IgD-negative memory B cell (primary cell): ENCODE results near the gene SLC2A14. TPM values are rescaled to one million over a fixed set of nuclear protein-coding genes. Genes with fewer than 3 reads are reported as not detected.
A peak's percentile ranks its signal among the peaks of the same experiment; 100 is the strongest.
"Not testable (repeated sequence)": the region's sequence is repeated elsewhere in the genome, so short reads cannot be mapped to it uniquely, and the experiment has no call there.

ENCODE experiments used
- H3K27ac Mint-ChIP-seq, 3 donors: one replicate each; pipeline ENCODE4 v1.8.0; 2020 to 2022; ENCODE audit warnings: mild to moderate bottlenecking in 3 of 3, mixed read lengths in 3 of 3, moderate library complexity in 1 of 3
- H3K27me3 Mint-ChIP-seq: one replicate; pipeline ENCODE4 v1.8.0; 2021; ENCODE audit warnings: mixed read lengths
- H3K36me3 Mint-ChIP-seq: one replicate; pipeline ENCODE4 v1.8.0; 2020; ENCODE audit warnings: mild to moderate bottlenecking, mixed read lengths
- H3K4me1 Mint-ChIP-seq, 3 donors: one replicate each; pipeline ENCODE4 v1.8.0; 2020 to 2022; ENCODE audit warnings: mixed read lengths in 3 of 3, mild to moderate bottlenecking in 1 of 3
- H3K4me3 Mint-ChIP-seq, 4 donors: one replicate each; pipeline ENCODE4 v1.8.0; 2020 to 2022; ENCODE audit warnings: mild to moderate bottlenecking in 4 of 4, mixed read lengths in 4 of 4, moderate library complexity in 3 of 4
- H3K9me3 Mint-ChIP-seq, 3 donors: one replicate each; pipeline ENCODE4 v1.8.0; 2020 to 2021; ENCODE audit warnings: mixed read lengths in 3 of 3, mild to moderate bottlenecking in 1 of 3
- polyA plus RNA-seq: library from polyadenylated mRNA; unstranded; fragments of 300-500 nt; fragmentation: Illumina TruSeq; gene quantifications from one replicate; pipeline ENCODE4 v1.2.3, GENCODE V29; 2021

Gene SLC2A14
- polyA plus RNA-seq = not detected

- Mint-ChIP-seq H3K4me3 (peak within 1 kb of the TSS in 1 of 4 donors; percentile 71), H3K36me3 (no peaks in the 10 kb centered on the region), H3K9me3 (no peaks in the 10 kb centered on the region), H3K4me1 (no peaks in the 10 kb centered on the region), H3K27ac (peak within 1 kb of the TSS in 1 of 3 donors; percentile 74), H3K27me3 (peaks cover 22% of the 10 kb centered on the region)
These were observed at the start of gene SLC2A14 for GRCh38 chr12:7872566-7873319. TSS of gene SLC2A14 (minus strand) at chr12:7872915. CDS start at chr12:7869880, 3,035 bp downstream.

GRCh38 chr12:7921181-7921580 is 48.5 kb upstream of the SLC2A14 start:
- peak overlapping the region in 1 of 3 donors; percentile 64 for H3K27ac Mint-ChIP-seq
- not testable (repeated sequence) for H3K4me1 Mint-ChIP-seq, H3K27me3 Mint-ChIP-seq, H3K4me3 Mint-ChIP-seq, H3K9me3 Mint-ChIP-seq
- H3K36me3 Mint-ChIP-seq = peaks cover 12% of the 10 kb centered on the region

GRCh38 chr12:7918268-7918590 is 45.5 kb upstream of the SLC2A14 start:
- H3K36me3 Mint-ChIP-seq = peaks cover 10% of the 10 kb centered on the region
- H3K4me1 Mint-ChIP-seq, H3K4me3 Mint-ChIP-seq, H3K27ac Mint-ChIP-seq, H3K27me3 Mint-ChIP-seq, H3K9me3 Mint-ChIP-seq: not testable (repeated sequence)

DNA sequence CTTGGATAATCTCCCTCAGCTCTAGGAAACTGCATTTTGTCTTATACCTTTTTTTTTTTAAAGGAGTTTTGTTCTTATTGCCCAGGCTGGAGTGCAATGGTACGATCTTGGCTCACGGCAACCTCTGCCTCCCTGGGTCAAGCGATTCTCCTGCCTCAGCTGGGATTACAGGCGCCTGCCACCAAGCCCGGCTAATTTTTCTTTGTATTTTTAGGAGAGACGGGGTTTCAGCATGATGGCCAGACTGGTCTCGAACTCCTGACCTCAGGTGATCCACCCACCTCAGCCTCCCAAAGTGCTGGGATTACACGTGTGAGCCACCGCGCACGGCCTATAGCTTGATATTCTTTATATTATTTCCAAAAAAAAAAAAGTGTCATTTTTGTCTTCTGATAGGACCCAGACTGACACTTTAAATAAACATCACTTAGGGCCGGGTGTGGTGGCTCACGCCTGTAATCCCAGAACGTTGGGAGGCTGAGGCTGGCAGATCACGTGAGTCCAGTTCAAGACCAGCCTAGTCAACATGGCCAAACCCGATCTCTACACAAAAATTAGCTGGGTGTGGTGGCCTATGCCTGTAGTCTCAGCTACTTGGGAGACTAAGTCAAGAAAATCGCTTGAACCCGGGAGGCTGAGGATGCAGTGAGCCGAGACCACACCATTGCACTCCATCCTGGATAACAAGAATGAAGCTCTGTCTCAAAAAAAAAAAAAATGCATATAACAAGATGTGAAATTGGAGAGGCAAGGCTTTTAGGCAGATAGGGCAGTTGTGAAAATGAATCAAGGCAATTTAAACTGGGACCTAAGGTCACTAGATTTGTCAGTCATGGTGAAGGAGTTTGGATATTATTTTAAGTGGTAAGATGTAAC is 44.9 kb upstream of the SLC2A14 start:
- Mint-ChIP-seq H3K9me3 (no peaks in the 10 kb centered on the region), H3K4me1 (peaks cover 1 to 9% (median 5%) of the 10 kb centered on the region in 3 donors), H3K27me3 (no peaks in the 10 kb centered on the region), H3K4me3 (no peak overlapping the region), H3K36me3 (peaks cover 10% of the 10 kb centered on the region), H3K27ac (no peak overlapping the region)

DNA sequence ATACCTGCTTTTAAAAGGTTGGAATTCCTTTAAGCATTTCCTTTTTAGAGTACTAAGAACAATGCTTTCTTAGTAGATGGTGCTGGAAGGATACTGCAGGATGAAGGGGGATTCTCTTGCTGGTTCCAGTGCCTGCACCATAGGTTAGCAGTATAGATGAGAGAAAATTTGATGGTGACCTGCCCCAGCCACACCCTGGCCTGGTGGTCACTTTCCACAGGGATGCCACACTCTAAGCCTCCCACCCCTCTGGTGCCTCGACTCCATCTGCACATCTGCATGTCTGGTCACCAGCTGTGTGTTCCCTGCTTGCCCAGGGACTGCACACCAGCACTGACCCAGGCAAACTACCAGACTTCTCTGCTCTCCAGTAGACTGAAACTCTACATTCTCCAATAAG is 44.2 kb upstream of the SLC2A14 start:
- no peaks in the 10 kb centered on the region for H3K27me3 Mint-ChIP-seq
- no peak overlapping the region for H3K27ac Mint-ChIP-seq
- peaks cover 1 to 6% (median 5%) of the 10 kb centered on the region in 3 donors for H3K4me1 Mint-ChIP-seq
- H3K9me3 Mint-ChIP-seq = no peaks in the 10 kb centered on the region
- peaks cover 10% of the 10 kb centered on the region for H3K36me3 Mint-ChIP-seq
- H3K4me3 Mint-ChIP-seq = no peak overlapping the region

GRCh38 chr12:7915661-7916403 is 43.1 kb upstream of the SLC2A14 start:
- H3K36me3 Mint-ChIP-seq = peaks cover 10% of the 10 kb centered on the region
- H3K9me3 Mint-ChIP-seq = no peaks in the 10 kb centered on the region
- H3K4me1 Mint-ChIP-seq = peaks cover 1 to 5% (median 5%) of the 10 kb centered on the region in 3 donors

DNA sequence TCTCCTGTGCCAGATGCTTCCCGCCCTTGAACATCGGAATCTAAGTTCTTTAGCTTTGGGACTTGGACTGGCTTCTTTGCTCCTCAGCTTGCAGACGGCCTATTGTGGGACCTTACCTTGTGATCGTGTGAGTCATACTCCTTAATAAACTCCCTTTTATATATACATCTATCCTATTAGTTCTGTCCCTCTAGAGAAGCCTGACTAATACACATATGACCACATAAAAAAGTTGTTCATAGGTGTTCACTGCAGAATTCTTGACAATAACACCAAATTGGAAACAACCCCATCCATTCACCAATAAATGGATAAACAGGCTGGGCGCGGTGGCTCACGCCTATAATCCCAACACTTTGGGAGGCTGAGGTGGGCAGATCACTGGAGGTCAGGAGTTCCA is 37.4 kb upstream of the SLC2A14 start:
- not testable (repeated sequence) for H3K4me3 Mint-ChIP-seq, H3K36me3 Mint-ChIP-seq, H3K4me1 Mint-ChIP-seq, H3K9me3 Mint-ChIP-seq, H3K27me3 Mint-ChIP-seq, H3K27ac Mint-ChIP-seq

More at GRCh38 chr12:7915661-7916403, 43.1 kb upstream of the SLC2A14 start:
- Mint-ChIP-seq H3K4me3 (no peak overlapping the region), H3K27me3 (no peaks in the 10 kb centered on the region), H3K27ac (no peak overlapping the region)

DNA sequence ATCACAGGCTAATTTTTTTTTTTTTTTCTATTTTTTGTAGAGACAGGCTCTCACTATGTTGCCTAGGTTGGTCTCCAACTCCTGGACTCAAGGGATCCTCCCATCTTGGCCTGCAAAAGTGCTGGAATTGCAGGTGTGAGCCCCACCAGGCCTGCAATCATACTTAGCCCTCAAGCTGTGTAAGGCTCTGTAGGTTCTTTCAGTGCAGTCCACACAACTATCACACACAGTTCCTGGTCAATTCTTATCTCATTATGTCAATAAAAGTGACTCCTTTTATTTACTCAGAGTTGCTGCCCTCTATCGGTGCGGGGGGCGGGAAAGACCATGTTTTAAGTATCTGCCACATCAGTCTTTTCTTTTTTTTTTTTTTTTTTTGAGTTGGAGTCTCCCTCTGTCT is 34.3 kb upstream of the SLC2A14 start:
- Mint-ChIP-seq H3K9me3 (peaks cover 0 to 3% (median 0%) of the 10 kb centered on the region in 3 donors), H3K27me3 (no peaks in the 10 kb centered on the region), H3K4me3 (no peak overlapping the region), H3K36me3 (no peaks in the 10 kb centered on the region), H3K4me1 (no peaks in the 10 kb centered on the region), H3K27ac (no peak overlapping the region)

GRCh38 chr12:7906303-7906702 is 33.6 kb upstream of the SLC2A14 start:
- not testable (repeated sequence) for H3K4me3 Mint-ChIP-seq, H3K4me1 Mint-ChIP-seq

GRCh38 chr12:7905600-7906125 is 32.9 kb upstream of the SLC2A14 start:
- not testable (repeated sequence) for H3K27ac Mint-ChIP-seq, H3K4me1 Mint-ChIP-seq, H3K4me3 Mint-ChIP-seq, H3K27me3 Mint-ChIP-seq, H3K36me3 Mint-ChIP-seq, H3K9me3 Mint-ChIP-seq

More at GRCh38 chr12:7906303-7906702, 33.6 kb upstream of the SLC2A14 start:
- not testable (repeated sequence) for H3K27me3 Mint-ChIP-seq, H3K36me3 Mint-ChIP-seq, H3K9me3 Mint-ChIP-seq, H3K27ac Mint-ChIP-seq

GRCh38 chr12:7905071-7905470 is 32.4 kb upstream of the SLC2A14 start:
- Mint-ChIP-seq H3K27me3 (no peaks in the 10 kb centered on the region), H3K9me3 (no peaks in the 10 kb centered on the region), H3K36me3 (no peaks in the 10 kb centered on the region), H3K27ac (no peak overlapping the region), H3K4me1 (no peaks in the 10 kb centered on the region), H3K4me3 (no peak overlapping the region)

DNA sequence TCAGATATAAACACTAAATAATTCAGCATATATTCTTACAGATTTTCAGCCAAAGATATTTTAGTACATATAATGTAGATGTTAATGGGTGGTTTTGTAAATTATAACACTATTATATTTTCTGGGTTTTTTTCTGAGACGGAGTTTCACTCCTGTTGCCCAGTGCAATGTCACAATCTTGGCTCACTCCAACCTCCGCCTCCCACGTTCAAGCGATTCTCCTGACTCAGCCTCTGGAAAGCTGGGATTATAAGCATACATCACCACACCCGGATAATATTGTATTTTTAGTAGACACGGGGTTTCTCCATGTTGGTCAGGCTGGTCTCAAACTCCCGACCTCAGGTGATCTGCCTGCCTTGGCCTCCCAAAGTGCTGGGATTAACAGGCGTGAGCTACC is 29.7 kb upstream of the SLC2A14 start:
- H3K36me3 Mint-ChIP-seq, H3K4me1 Mint-ChIP-seq: not testable (repeated sequence)

DNA sequence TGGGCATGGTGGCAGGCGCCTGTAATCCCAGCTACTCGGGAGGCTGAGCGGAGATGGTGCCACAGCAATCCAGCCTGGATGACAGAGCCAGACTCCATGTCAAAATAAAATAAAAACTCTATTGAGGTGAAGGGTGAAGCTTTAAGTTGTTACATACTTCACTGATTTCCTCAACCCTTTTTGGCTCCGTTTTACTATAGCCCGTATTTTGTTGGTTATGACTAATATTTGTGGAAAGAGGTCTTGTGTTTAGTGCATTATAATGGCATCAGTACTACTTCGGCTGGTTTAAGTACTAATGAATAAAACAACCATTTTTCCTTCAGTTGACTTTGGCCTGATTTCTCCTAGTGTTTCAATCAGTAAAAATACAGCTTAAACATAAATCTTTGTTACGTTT is 27.0 kb upstream of the SLC2A14 start:
- H3K27ac Mint-ChIP-seq = no peak overlapping the region
- no peak overlapping the region for H3K4me3 Mint-ChIP-seq
- H3K36me3 Mint-ChIP-seq = no peaks in the 10 kb centered on the region
- H3K27me3 Mint-ChIP-seq = no peaks in the 10 kb centered on the region
- H3K4me1 Mint-ChIP-seq = no peaks in the 10 kb centered on the region
- H3K9me3 Mint-ChIP-seq = peaks cover 0 to 2% (median 0%) of the 10 kb centered on the region in 3 donors

More for the DNA sequence above, 29.7 kb upstream of the SLC2A14 start:
- H3K27me3 Mint-ChIP-seq, H3K4me3 Mint-ChIP-seq, H3K27ac Mint-ChIP-seq, H3K9me3 Mint-ChIP-seq: not testable (repeated sequence)

DNA sequence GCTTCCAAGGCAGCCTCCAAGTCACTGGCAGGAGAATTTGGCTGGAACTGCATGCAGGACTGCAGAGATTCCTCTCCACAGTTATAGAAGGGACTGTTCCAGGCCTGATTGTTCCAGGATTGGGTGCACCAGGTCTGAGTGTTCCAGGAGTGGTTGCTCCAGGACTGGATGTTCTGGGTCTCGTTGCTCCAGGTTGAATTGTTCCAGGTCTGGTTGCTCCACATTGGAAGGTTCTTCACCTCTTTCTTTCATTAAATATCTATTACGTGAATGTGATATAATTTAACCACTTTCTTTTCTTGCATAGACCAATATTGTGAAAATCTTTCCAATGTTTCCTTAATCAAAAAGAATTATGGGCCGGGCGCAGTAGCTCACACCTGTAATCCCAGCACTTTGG is 24.0 kb upstream of the SLC2A14 start:
- not testable (repeated sequence) for H3K4me1 Mint-ChIP-seq, H3K9me3 Mint-ChIP-seq, H3K4me3 Mint-ChIP-seq, H3K36me3 Mint-ChIP-seq, H3K27ac Mint-ChIP-seq, H3K27me3 Mint-ChIP-seq
